ENCODE results near the gene XRCC6.
"Not testable (repeated sequence)": the region's sequence is repeated elsewhere in the genome, so short reads cannot be mapped to it uniquely, and the experiment has no call there.

Gene XRCC6

DNA sequence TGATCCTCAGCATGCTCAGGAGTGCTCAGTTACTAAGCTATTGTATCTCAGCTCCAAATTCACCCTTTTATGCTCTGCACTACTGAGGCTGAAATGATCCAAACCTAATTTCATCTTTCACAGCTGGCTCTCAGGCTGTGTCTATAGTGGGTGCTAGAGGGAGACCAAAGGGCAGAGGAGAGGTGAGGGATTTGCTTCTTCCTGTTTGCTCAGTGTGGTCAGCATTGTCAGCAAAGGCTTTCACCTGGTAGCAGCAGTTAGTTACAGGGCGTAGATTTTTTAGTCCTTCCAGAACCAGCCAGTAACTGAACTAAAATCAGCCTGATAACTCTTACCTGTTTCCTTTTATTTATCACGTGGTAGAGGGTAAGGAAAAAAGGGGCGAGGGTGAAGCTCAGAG, 33.2 kb downstream of the XRCC6 start:
- no peak for DNase-seq

GRCh38 chr22:41656556-41656955, 35.5 kb downstream of the XRCC6 start:
- DNase-seq = no peak

DNA sequence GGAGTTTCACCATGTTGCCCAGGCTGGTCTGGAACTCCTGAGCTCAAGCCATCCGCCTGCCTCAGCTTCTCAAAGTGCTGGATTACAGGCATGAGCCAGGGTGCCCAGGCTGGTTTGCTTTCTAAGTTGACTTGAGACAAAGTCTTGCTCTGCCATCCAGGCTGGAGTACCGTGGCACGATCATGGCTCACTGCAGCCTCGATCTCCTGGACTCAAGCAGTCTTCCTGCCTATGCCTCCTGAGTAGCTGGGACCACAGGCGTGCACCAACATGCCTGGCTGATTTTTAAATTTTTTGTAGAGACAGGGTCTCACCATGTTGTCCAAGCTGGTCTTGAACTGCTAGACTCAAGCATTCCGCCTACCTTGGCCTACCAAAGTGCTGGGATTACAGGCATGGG, 36.6 kb downstream of the XRCC6 start:
- no peak for DNase-seq

DNA sequence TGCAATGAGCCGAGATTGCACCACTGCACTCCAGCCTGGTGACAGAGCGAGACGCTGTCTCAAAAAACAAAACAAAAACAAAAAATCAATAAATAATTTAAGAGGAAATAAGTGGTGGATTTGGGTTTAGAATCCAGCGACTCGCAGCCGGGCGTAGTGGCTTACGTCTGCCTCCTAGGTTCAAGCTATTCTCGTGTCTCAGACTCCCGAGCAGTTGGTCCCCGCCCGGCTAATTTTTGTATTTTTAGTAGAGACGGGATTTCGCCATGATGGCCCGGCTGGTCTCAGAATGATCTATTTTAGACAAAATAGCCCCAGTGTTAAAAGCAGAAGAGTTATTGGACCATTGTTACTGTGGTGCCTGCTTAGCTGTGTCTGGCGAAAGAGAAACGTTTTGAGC, 37.8 kb downstream of the XRCC6 start:
- DNase-seq = no peak

DNA sequence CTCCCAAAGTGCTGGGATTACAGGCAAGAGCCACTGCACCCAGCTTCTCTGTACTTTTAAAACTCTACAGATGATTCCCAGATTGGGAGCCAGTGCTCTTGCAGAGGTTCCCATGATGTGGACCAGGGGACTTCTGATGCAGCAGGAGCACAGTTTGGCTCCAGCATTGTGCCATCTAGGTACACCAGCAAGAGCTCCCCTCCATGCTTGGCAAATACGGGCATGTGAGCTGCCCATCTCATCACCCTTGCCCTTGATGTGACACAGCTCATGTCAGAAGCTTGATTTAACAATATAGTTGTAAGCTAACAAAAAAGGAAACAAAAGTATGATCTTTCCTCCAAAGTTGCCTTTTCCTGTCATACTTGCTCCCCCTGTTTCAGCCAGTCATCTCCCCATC, 38.8 kb downstream of the XRCC6 start:
- DNase-seq = no peak

DNA sequence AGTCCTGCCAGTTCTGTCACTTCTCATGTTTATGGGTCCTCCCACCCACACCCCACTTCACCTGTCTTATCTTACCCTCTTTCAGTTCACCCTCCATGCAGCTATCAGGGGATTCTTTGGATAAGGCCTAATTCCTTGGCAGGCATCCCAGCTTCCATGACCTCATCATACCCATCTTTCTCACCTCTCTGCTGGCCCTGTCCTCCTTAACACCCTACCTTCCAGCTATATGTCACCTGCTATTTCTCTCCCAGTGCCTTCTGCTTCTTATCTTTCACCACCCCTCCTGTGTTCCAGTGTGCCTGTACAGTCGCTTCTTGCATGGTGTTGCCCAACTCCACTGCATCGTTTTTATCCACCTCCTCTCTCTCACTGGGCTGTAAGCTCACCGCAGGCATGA, 39.3 kb downstream of the XRCC6 start:
- DNase-seq = no peak

GRCh38 chr22:41661088-41661487, 40.0 kb downstream of the XRCC6 start:
- no peak for DNase-seq

- DNase-seq = no peak
Measured at GRCh38 chr22:41661713-41662112, 40.6 kb downstream of the XRCC6 start.

- DNase-seq = not testable (repeated sequence)
Measured at GRCh38 chr22:41663594-41663993, 42.5 kb downstream of the XRCC6 start.

DNA sequence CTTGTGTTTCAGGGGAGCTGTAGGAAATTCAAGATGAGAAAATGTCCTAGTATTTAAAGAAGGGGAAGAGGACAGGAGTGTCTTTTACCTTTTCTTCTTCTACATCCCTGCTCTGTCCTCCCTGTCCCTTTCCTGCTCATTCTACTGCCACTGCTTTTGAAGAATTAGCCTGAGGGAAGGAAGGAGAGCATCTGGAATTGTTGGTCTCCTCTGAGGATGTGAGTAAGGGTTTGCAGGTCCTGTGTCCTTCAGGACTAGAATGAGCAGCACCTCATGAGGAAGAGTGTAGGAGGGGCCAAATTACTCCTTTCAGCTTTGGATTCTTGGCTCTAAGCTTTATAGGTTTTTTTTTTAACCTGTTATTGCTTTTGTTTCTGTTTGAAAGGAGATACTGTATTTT, 43.4 kb downstream of the XRCC6 start:
- no peak for DNase-seq

- DNase-seq = no peak
Measured at GRCh38 chr22:41664951-41665350, 43.9 kb downstream of the XRCC6 start.

DNA sequence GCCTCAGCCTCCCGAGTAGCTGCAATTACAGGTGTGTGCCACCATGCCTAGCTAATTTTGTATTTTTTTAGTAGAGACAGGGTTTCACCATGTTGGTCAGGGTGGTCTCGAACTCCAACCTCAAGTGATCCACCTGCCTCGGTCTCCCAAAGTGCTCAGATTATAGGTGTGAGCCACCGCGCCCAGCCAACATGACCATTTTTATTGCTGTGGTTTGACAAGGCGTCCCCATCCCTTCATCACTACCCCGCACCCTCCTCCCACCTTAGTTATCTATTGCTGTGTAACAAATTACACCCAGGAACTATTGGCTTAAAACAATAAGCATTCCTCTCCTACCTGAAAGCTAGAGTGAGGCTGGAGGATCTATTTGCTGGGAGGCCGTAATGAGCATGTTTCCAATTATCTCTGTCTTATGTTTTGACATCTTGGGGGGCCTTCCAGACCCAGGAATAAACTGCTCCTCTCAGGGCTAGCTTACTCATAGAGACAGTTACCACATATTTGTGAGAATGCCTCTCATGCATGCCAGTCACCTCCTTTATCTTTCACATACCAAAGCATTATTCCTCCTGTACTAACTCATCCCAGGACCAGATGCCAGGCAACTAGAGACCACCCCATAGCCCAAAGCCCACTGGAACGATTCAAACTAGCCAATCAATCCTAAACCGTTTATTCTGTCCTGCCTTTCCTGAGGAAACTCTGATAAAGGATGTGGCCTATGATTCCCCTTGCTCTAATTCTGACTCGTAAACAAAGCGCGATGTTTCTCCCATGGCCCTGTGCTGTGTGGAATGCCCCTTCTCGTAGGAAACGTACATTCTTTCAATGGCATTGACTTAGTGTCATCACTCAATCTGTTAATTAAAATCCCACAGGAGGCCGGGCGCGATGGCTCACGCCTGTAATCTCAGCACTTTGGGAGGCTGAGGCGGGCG, 48.1 kb downstream of the XRCC6 start:
- no peak for DNase-seq

GRCh38 chr22:41672096-41672495, 51.0 kb downstream of the XRCC6 start:
- DNase-seq = not testable (repeated sequence)

GRCh38 chr22:41672780-41673509, 51.9 kb downstream of the XRCC6 start:
- no peak for DNase-seq

GRCh38 chr22:41674846-41675340, 53.8 kb downstream of the XRCC6 start:
- no peak for DNase-seq

- DNase-seq = no peak
Measured at GRCh38 chr22:41676134-41676533, 55.0 kb downstream of the XRCC6 start.

DNA sequence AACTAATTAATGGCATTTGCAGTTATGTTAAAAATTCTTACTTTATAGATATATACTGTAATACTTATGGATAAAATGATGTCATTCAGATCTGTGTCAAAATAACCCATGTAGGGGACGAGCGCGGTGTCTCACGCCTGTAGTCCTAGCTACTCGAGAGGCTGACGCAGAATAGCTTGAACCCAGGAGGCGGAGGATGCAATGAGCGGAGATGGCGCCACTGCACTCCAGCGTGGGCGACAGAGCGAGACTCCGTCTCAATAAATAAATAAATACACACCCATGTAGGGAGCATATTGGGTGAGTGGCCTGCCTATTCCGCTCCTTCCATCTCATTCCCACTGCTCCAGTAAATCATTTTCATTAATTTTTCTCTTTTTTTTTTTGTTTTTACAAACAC, 60.5 kb downstream of the XRCC6 start:
- no peak for DNase-seq

DNA sequence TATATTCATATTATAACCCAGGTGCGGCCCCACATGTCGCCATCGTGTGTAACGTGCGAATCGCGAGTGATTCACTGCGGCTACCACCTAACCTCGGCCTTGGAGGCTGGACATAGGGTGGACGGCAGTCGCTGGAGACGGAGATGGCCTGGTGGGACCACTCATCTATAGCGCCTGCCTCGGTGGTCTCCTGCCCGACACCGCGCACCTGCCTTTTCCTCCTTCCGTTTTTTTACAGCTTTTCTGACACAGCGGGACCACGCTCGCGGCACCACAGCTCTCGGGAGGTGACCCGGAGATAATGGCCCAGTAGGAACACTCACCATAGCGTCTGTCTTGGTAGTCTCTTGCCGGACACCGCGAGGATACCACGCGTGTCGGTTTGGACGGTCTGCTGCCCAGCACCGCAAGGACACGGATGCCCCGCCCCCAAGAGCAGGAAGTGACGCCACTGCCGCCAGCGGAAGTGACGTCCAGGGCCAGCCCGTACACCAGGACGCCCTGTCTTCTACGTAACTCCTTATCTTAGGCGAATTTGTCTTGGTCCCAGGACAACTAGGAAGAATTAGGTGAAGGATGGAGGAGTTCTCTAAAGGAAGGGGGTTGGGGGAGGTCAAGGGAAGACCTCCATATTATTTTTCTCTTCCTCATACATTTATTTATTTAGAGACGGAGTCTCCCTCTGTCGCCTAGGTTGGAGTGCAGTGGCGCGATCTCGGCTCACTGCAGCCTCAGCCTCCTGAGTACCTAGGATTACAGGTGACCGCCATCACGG, 61.1 kb downstream of the XRCC6 start:
- DNase-seq = peak; percentile 82

DNA sequence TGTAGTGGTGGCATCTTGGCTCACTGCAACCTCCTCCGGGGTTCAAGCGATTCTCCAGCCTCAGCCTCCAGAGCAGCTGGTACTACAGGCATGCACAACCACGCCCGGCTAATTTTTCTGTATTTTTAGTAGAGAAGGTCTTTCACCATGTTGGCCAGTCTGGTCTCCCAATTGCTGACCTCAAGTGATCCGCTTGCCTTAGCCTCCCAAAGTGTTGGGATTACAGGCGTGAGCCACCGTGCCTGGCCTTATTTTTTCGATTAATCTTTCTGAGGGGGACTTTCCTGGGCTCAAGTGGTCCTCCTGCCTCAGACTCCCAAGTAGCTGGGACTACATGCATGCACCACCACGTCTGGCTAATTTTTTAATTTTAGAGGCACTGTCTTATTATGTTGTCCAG, 62.0 kb downstream of the XRCC6 start:
- DNase-seq = no peak

DNA sequence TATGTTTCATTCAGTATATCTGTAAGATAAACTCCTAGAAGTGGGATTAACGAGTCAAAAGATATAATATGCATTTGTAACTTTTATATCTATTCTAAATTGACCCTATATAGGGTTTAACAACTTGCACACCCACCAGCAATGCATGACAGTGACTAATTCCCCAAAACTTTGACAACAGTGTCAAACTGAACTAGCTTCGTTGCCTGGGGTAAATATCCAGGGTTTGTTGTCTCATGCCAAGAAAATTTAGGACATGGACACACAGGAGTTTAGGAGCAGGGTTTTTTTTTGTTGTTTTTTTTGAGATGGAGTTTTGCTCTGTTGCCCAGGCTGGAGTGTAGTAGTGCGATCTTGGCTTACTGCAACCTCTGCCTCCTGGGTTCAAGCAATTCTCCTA, 62.5 kb downstream of the XRCC6 start:
- no peak for DNase-seq

DNA sequence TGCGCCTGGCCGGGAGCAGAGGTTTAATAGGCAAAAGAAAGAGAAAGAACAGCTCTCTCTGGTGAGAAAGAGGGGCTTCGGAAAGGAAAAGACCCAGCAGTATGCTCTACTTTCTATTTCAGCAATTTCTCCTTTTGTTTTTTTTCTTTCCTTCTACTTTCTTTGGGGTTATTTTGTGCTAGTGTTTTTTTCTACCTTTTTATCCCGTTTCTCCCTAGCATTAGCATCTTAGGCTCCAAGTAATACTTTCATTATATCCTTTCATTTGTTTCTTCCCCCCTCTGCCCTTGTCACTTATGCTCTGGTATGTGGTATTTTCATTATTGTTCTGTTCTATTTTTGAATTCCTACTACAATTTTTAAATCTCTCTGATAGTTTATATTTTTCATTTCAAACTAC, 63.1 kb downstream of the XRCC6 start:
- no peak for DNase-seq

DNA sequence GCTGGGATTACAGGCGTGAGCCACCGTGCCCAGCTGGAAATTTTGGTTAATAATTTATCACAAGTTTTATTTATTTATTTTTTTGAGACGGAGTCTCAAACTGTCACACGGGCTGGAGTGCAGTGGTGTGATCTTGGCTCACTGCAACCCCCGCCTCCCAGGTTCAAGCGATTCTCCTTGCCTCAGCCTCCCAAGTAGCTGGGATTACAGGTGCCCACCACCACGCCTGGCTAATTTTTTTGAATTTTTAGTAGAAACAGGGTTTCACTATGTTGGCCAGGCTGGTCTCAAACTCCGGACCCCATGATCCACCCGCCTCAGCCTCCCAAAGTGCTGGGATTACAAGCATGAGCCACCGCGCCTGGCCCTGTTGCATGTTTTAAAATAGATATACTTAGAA, 65.8 kb downstream of the XRCC6 start:
- DNase-seq = not testable (repeated sequence)

DNA sequence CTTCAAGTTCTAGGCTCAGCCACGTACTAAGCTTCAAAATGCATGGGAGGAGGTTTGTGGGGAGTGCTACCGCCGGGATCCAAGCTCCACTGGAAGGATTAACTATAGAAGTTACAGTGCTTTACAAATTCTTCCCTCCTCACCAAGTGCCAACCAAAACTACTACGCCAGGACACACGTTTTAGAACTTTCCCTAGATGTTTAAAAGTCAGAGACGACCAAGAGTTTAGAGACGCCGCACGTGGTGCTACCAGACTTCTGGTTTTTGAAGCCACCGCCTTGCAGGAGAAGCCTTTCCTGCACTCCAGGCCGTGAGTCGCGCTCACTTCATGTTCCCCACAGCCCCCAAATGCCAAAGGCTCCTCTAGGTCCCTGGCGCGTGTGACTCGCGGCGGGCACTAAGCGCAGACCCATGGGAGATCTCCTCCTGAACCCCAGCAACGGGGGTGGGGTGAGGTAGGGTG, 66.8 kb downstream of the XRCC6 start:
- no peak for DNase-seq

Measured in T-helper 9 cell (primary cell).